GM20431 (cell line): ENCODE results near the gene AP4S1.

ENCODE experiments used
- in situ Hi-C: fragments of 300-500 bp; cut with MseI, MboI; formaldehyde crosslinking; loops from one replicate; pipeline ENCODE4 v1.15.0; 2020; ENCODE audit warnings: low sequenced_read_pairs; ENCODE audit not compliant: unreplicated experiment

AP4S1 gene

GRCh38 chr14:31124197-31124596 is 98.7 kb downstream of the AP4S1 start:
- in situ Hi-C loops, result no loop called here

- in situ Hi-C loops, result no loop called here
Observed at GRCh38 chr14:31125231-31125630, 99.8 kb downstream of the AP4S1 start.

GRCh38 chr14:31126680-31127079 is 101.2 kb downstream of the AP4S1 start:
- in situ Hi-C loops, result no loop called here

- in situ Hi-C loops, result no loop called here
Observed at GRCh38 chr14:31127690-31128089, 102.2 kb downstream of the AP4S1 start.

- in situ Hi-C loops, result no loop called here
Observed at GRCh38 chr14:31128601-31129526, 103.4 kb downstream of the AP4S1 start.

GRCh38 chr14:31133133-31133532 is 107.7 kb downstream of the AP4S1 start:
- in situ Hi-C loops, result no loop called here

- in situ Hi-C loops, result no loop called here
Observed at GRCh38 chr14:31137214-31137889, 111.9 kb downstream of the AP4S1 start.

- in situ Hi-C loops, result no loop called here
Observed at GRCh38 chr14:31138301-31138700, 112.9 kb downstream of the AP4S1 start.

- in situ Hi-C loops, result no loop called here
Observed at GRCh38 chr14:31139301-31139847, 113.9 kb downstream of the AP4S1 start.

- in situ Hi-C loops, result no loop called here
Observed at GRCh38 chr14:31142455-31143087, 117.1 kb downstream of the AP4S1 start.
